GM12878 (cell line): Measurements from ENCODE around the gene CENPW. TPM values are rescaled to one million over a fixed set of nuclear protein-coding genes. Genes with fewer than 3 reads are reported as not detected.
A peak's percentile ranks its signal among the peaks of the same experiment; 100 is the strongest.

Experiments
- ATAC-seq: fragments of 200-7000 bp; cut with Tn5 transposase; 3 replicates; pipeline ENCODE4 v1.9.1; 2020; ENCODE audit warnings: mild to moderate bottlenecking, moderate library complexity
- BruUV-seq: library from RNA; stranded (reverse); fragments of 400-500 nt; replicated peaks from 2 replicates; lab custom pipeline; 2021; lab: Mats Ljungman, UMichigan
- CTCF ChIA-PET: fragments of 300-600 bp; sonication (Branson Sonifier 250); formaldehyde crosslinking; extraction: SDS; loops from one replicate; lab custom pipeline; 2021; ENCODE audit warnings: inconsistent platforms; lab: Yijun Ruan, JAX
- POLR2A ChIA-PET: fragments of 350-600 bp; formaldehyde crosslinking; extraction: SDS; loops from one replicate; lab custom pipeline; 2021; ENCODE audit warnings: inconsistent platforms; lab: Charles Lee
- RAD21 ChIA-PET: fragments of 300-600 bp; sonication (Branson Sonifier 250); formaldehyde crosslinking; loops from one replicate; lab custom pipeline; 2023; ENCODE audit warnings: antibody characterized with exemption; ENCODE audit not compliant: unreplicated experiment; lab: Charles Lee
- SMC1A ChIA-PET: fragments of 300-600 bp; sonication (Branson Sonifier 250); formaldehyde crosslinking; loops from one replicate; lab custom pipeline; 2023; ENCODE audit not compliant: unreplicated experiment, uncharacterized antibody; lab: Charles Lee
- DNase-seq: peaks from one replicate; pipeline ENCODE4 v3.0.0-alpha.2; 2011; ENCODE audit warnings: low read depth, low spot score
- FAIRE-seq: peaks from 3 replicates; lab custom pipeline; 2011; peaks lifted over from hg19 to GRCh38; lab: Jason Lieb, UNC
- H2AFZ ChIP-seq: 2 replicates; pipeline ENCODE4 v1.6.0; 2011; ENCODE audit warnings: low read depth, low read length, control low read depth; ENCODE audit not compliant: control insufficient read depth
- H3K27ac ChIP-seq: 2 replicates; pipeline ENCODE4 v1.5.1; 2011; ENCODE audit warnings: control low read depth; ENCODE audit not compliant: control insufficient read depth, insufficient read depth
- H3K27me3 ChIP-seq, 2 experiments: replicated peaks in 1 of 2; 2 replicates each; pipeline versions ENCODE4 v1.6.0 to v1.6.1; 2011; ENCODE audit warnings: low read length in 1 of 2; ENCODE audit not compliant: control insufficient read depth in 2 of 2, insufficient read depth in 2 of 2
- H3K36me3 ChIP-seq, 2 experiments: 2 replicates each; pipeline ENCODE4 v1.5.1; 2011; ENCODE audit warnings: low read length in 1 of 2; ENCODE audit not compliant: control insufficient read depth in 2 of 2, insufficient read depth in 2 of 2
- H3K4me1 ChIP-seq: 2 replicates; pipeline ENCODE4 v1.6.1; 2011; ENCODE audit warnings: mild to moderate bottlenecking, low read length, moderate library complexity, mixed read lengths; ENCODE audit not compliant: control insufficient read depth, insufficient read depth
- H3K4me2 ChIP-seq: 2 replicates; pipeline ENCODE4 v1.6.0; 2011; ENCODE audit warnings: control low read depth; ENCODE audit not compliant: control insufficient read depth, insufficient read depth
- H3K4me3 ChIP-seq: fragments of 200-600 bp; sonication (generic); 2 replicates; pipeline ENCODE4 v1.5.1; 2016
- H3K79me2 ChIP-seq: 2 replicates; pipeline ENCODE4 v1.6.0; 2011; ENCODE audit warnings: low read length; ENCODE audit not compliant: control insufficient read depth, insufficient read depth
- H3K9ac ChIP-seq: 2 replicates; pipeline ENCODE4 v1.8.0; 2011; ENCODE audit warnings: low read length, control low read depth, mixed read lengths; ENCODE audit not compliant: control insufficient read depth, insufficient read depth
- H3K9me3 ChIP-seq: replicated peaks from 3 replicates; pipeline ENCODE4 v1.5.1; 2011; ENCODE audit warnings: mild to moderate bottlenecking, low read length; ENCODE audit not compliant: control insufficient read depth, insufficient read depth
- H4K20me1 ChIP-seq: 2 replicates; pipeline ENCODE4 v1.6.0; 2011; ENCODE audit not compliant: control insufficient read depth, insufficient read depth
- BCLAF1 ChIP-seq: fragments of 450-650 bp; IDR thresholded peaks from 2 replicates; pipeline ENCODE4 v1.6.1; 2017; ENCODE audit warnings: antibody characterized with exemption, mild to moderate bottlenecking, moderate library complexity
- MLLT1 ChIP-seq: fragments of 450-650 bp; IDR thresholded peaks from 2 replicates; pipeline ENCODE4 v1.6.1; 2016; ENCODE audit warnings: mild to moderate bottlenecking
- SREBF1 ChIP-seq: IDR thresholded peaks from 2 replicates; pipeline ENCODE4 v1.6.1; 2012; ENCODE audit warnings: mild to moderate bottlenecking, low read length
- ZBTB40 ChIP-seq: fragments of 450-650 bp; IDR thresholded peaks from 2 replicates; pipeline ENCODE4 v1.6.1; 2016; ENCODE audit warnings: mild to moderate bottlenecking, moderate library complexity, borderline replicate concordance
- WGBS: methylation state at CpG from one replicate; pipeline ENCODE4 v1.1.6; 2016; ENCODE audit warnings: low lambda C conversion rate; ENCODE audit not compliant: insufficient replicate concordance, insufficient coverage; ENCODE audit errors: missing lambda C conversion rate; 5-methylcytosine and 5-hydroxymethylcytosine counted together
- in situ Hi-C: fragments of 300-500 bp; cut with MboI; formaldehyde crosslinking; loops from 9 replicates; pipeline ENCODE4 v1.14.3; 2018; ENCODE audit warnings: mixed read lengths
- intact Hi-C: fragments of 100-400 bp; cut with micrococcal nuclease; formaldehyde crosslinking; loops from one replicate; pipeline ENCODE4 v1.14.2; 2022; ENCODE audit not compliant: unreplicated experiment
- polyA plus RNA-seq, 11 experiments: library from polyadenylated mRNA; depleted of rRNA in 4 of 11; unstranded in 6 of 11; stranded (reverse) in 5 of 11; fragments of >200 nt; fragmentation: Nextera tagmentation in 4 of 11; fragmentation: Illumina TruSeq in 1 of 11; extraction: Ambion mirVana in 4 of 11; extraction: Trizol in 1 of 11; gene quantifications; 1 replicate in 1 of 11; 2 replicates in 10 of 11; pipeline versions ENCODE4 v1.2.1 to v1.2.3, GENCODE V29; 2011 to 2016; ENCODE audit warnings: inconsistent platforms in 2 of 11, missing spikeins in 2 of 11, low read depth in 1 of 11
- total RNA-seq, 4 experiments: library from RNA; depleted of rRNA in 3 of 4; stranded (reverse); fragments of >200 nt in 3 of 4; fragmentation: Illumina TruSeq in 1 of 4; extraction: Trizol in 1 of 4; gene quantifications; 2 replicates each; pipeline versions ENCODE4 v1.2.1 to v1.2.3, GENCODE V29; 2013 to 2021

The CENPW gene
- total and polyA plus RNA-seq, 10 of the 15 experiments (the other 5 are each of a cell fraction or from before 2014, with no cell fraction given): 27.2 to 283 (median 66.8) TPM

GRCh38 chr6:126344181-126344580 lies 4.3 kb downstream of the CENPW start:
- H3K79me2 ChIP-seq: peaks cover 28% of the 10 kb centered on the region
- no peaks in the 10 kb centered on the region for H3K36me3 ChIP-seq
- H3K27ac ChIP-seq: no peak overlapping the region
- ChIA-PET RAD21 (no interaction called here), CTCF (interaction anchor here (0.6 to 3.2 kb wide), 3 partner anchors 17 to 358 kb away, joined by 3 to 22 read pairs (median 4); partner anchors contain the start of gene TRMT11), POLR2A (no interaction called here), SMC1A (interaction anchor here (0.5 kb wide), 1 partner anchor 198 kb away, joined by 3 read pairs; no protein-coding TSS in a partner anchor)
- DNase-seq: no peak
- in situ Hi-C loops (no loop called here), intact Hi-C loops (loop anchor here (5.0 kb wide), 1 partner anchor 167 kb away; no protein-coding TSS in a partner anchor)
- H3K27me3 ChIP-seq: no peaks in the 10 kb centered on the region
- ATAC-seq: no peak
- peaks cover 8% of the 10 kb centered on the region for H3K4me1 ChIP-seq
- no peak overlapping the region for H3K4me3 ChIP-seq
- TF ChIP-seq MLLT1: no peak
- TF ChIP-seq SREBF1: no peak
- H3K9ac ChIP-seq: no peak overlapping the region
- BruUV-seq: no TSS peak
- H2AFZ ChIP-seq: no peak overlapping the region; the same call in 1 of the 2 replicates
- H3K4me2 ChIP-seq: peak overlapping the region; percentile 38; the same call in 1 of the 2 replicates
- no peak for FAIRE-seq
- no peaks in the 10 kb centered on the region for H3K9me3 ChIP-seq
- no peaks in the 10 kb centered on the region for H4K20me1 ChIP-seq

- CTCF ChIA-PET: interaction anchor here (1.1 to 1.4 kb wide), 3 partner anchors 9 to 12 kb away, joined by 3 to 12 read pairs (median 3); partner anchors contain the start of gene CENPW
- Histone ChIP-seq H3K4me1 (no peaks in the 10 kb centered on the region), H3K27me3 (no peaks in the 10 kb centered on the region), H3K79me2 (no peaks in the 10 kb centered on the region), H3K4me2 (no peak overlapping the region), H4K20me1 (no peaks in the 10 kb centered on the region), H3K9ac (no peak overlapping the region), H3K36me3 (no peaks in the 10 kb centered on the region), H3K9me3 (no peaks in the 10 kb centered on the region; the same call in 2 of the 3 replicates), H3K4me3 (no peak overlapping the region), H3K27ac (no peak overlapping the region), H2AFZ (no peak overlapping the region)
- ATAC-seq (no peak), DNase-seq (no peak), FAIRE-seq (peak; percentile 35)
- SMC1A ChIA-PET: no interaction called here
- TF ChIP-seq ZBTB40 (0 out of 2 replicates have a peak, but pooled peaks have one; percentile 17), BCLAF1 (no peak)
- no TSS peak for BruUV-seq
- RAD21 ChIA-PET: interaction anchor here (1.2 kb wide), 1 partner anchor 10 kb away, joined by 4 read pairs; no protein-coding TSS in a partner anchor
- POLR2A ChIA-PET: no interaction called here
- intact Hi-C loops (no loop called here), in situ Hi-C loops (no loop called here)
- WGBS: 100% methylated on average over 1 of the region's 1 CpG
Measured at GRCh38 chr6:126351960-126352359, 12.0 kb downstream of the CENPW start.
